ENCODE measurements around the gene NCSTN. TPM values are rescaled to one million over a fixed set of nuclear protein-coding genes. Genes with fewer than 3 reads are reported as not detected.

NCSTN gene
- polyA plus RNA-seq, 1 donor from 2014 or later: 21.0 TPM

GRCh38 chr1:160322831-160323230 is 20.4 kb upstream of the NCSTN start:
- H4K20me1 ChIP-seq (ENCODE audit: insufficient read depth): no peaks in the 10 kb centered on the region

GRCh38 chr1:160325252-160325651 is 17.9 kb upstream of the NCSTN start:
- H3K9ac ChIP-seq (ENCODE audit: low read length): no peak overlapping the region
- no peaks in the 10 kb centered on the region for H3F3A ChIP-seq (ENCODE audit: insufficient read depth, low read length, poor library complexity, severe bottlenecking)
- no peak overlapping the region for H2AFZ ChIP-seq (ENCODE audit: low read depth, low read length)
- peaks cover 27% of the 10 kb centered on the region for H3K36me3 ChIP-seq (ENCODE audit: insufficient read depth, low read length)
- no peaks in the 10 kb centered on the region for H4K20me1 ChIP-seq (ENCODE audit: insufficient read depth)
- H3K4me2 ChIP-seq (ENCODE audit: low read length): no peak overlapping the region
- no peak overlapping the region for H3K4me3 ChIP-seq (ENCODE audit: low read length)
- no peak overlapping the region for H3K27ac ChIP-seq (ENCODE audit: low read length)
- no peaks in the 10 kb centered on the region for H3K9me2 ChIP-seq (ENCODE audit: insufficient read depth, low read length)
- no peaks in the 10 kb centered on the region for H3K27me3 ChIP-seq (ENCODE audit: insufficient read depth, low read depth, low read length)
- H3K79me2 ChIP-seq (replicated peaks; ENCODE audit: insufficient read depth, low read length): peaks cover 7% of the 10 kb centered on the region
- no peaks in the 10 kb centered on the region for H3K9me3 ChIP-seq (ENCODE audit: low read length)
- TF ChIP-seq MXI1 (conservative IDR thresholded peaks at IDR 0.05; ENCODE audit: poor library complexity, severe bottlenecking): no peak
- TF ChIP-seq RAD21 (conservative IDR thresholded peaks at IDR 0.05): no peak
- TF ChIP-seq CTCF (IDR thresholded peaks at IDR 0.05; ENCODE audit: poor library complexity, severe bottlenecking): no peak
- TF ChIP-seq EP300 (conservative IDR thresholded peaks at IDR 0.05; ENCODE audit: poor library complexity, severe bottlenecking): no peak
- TF ChIP-seq EZH2 (IDR thresholded peaks at IDR 0.05; ENCODE audit: borderline replicate concordance, insufficient read depth, low read length, poor library complexity, severe bottlenecking): no peak
- TF ChIP-seq POLR2AphosphoS5 (IDR thresholded peaks at IDR 0.05): no peak
- TF ChIP-seq TAF1 (IDR thresholded peaks at IDR 0.05; ENCODE audit: low read depth): no peak
- no peak for TF ChIP-seq SMC3 (conservative IDR thresholded peaks at IDR 0.05; ENCODE audit: poor library complexity)
- TF ChIP-seq, protein P1, sequence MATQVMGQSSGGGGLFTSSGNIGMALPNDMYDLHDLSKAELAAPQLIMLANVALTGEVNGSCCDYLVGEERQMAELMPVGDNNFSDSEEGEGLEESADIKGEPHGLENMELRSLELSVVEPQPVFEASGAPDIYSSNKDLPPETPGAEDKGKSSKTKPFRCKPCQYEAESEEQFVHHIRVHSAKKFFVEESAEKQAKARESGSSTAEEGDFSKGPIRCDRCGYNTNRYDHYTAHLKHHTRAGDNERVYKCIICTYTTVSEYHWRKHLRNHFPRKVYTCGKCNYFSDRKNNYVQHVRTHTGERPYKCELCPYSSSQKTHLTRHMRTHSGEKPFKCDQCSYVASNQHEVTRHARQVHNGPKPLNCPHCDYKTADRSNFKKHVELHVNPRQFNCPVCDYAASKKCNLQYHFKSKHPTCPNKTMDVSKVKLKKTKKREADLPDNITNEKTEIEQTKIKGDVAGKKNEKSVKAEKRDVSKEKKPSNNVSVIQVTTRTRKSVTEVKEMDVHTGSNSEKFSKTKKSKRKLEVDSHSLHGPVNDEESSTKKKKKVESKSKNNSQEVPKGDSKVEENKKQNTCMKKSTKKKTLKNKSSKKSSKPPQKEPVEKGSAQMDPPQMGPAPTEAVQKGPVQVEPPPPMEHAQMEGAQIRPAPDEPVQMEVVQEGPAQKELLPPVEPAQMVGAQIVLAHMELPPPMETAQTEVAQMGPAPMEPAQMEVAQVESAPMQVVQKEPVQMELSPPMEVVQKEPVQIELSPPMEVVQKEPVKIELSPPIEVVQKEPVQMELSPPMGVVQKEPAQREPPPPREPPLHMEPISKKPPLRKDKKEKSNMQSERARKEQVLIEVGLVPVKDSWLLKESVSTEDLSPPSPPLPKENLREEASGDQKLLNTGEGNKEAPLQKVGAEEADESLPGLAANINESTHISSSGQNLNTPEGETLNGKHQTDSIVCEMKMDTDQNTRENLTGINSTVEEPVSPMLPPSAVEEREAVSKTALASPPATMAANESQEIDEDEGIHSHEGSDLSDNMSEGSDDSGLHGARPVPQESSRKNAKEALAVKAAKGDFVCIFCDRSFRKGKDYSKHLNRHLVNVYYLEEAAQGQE (IDR thresholded peaks at IDR 0.05; ENCODE audit: borderline replicate concordance): no peak

More at GRCh38 chr1:160322831-160323230, 20.4 kb upstream of the NCSTN start:
- no peaks in the 10 kb centered on the region for H3K9me3 ChIP-seq (ENCODE audit: low read length)
- H3F3A ChIP-seq (ENCODE audit: insufficient read depth, low read length, poor library complexity, severe bottlenecking): no peaks in the 10 kb centered on the region
- no peaks in the 10 kb centered on the region for H3K9me2 ChIP-seq (ENCODE audit: insufficient read depth, low read length)
- no peak overlapping the region for H2AFZ ChIP-seq (ENCODE audit: low read depth, low read length)
- H3K4me3 ChIP-seq (ENCODE audit: low read length): no peak overlapping the region
- no peaks in the 10 kb centered on the region for H3K27me3 ChIP-seq (ENCODE audit: insufficient read depth, low read depth, low read length)
- H3K27ac ChIP-seq (ENCODE audit: low read length): no peak overlapping the region
- H3K4me2 ChIP-seq (ENCODE audit: low read length): no peak overlapping the region
- H3K9ac ChIP-seq (ENCODE audit: low read length): no peak overlapping the region
- TF ChIP-seq CTCF (IDR thresholded peaks at IDR 0.05; ENCODE audit: poor library complexity, severe bottlenecking) (no peak), TAF1 (IDR thresholded peaks at IDR 0.05; ENCODE audit: low read depth) (no peak), EP300 (conservative IDR thresholded peaks at IDR 0.05; ENCODE audit: poor library complexity, severe bottlenecking) (no peak)
- H3K79me2 ChIP-seq (replicated peaks; ENCODE audit: insufficient read depth, low read length): peaks cover 21% of the 10 kb centered on the region
- peaks cover 23% of the 10 kb centered on the region for H3K36me3 ChIP-seq (ENCODE audit: insufficient read depth, low read length)
